HepG2 (cell line): Measurements from ENCODE around the gene ZSCAN31. TPM values are rescaled to one million over a fixed set of nuclear protein-coding genes. Genes with fewer than 3 reads are reported as not detected.

Experiments used
- KDM2A ChIP-seq: sonication (generic); formaldehyde crosslinking; IDR thresholded peaks from 2 replicates; pipeline ENCODE4 v1.4.0; 2020; ENCODE audit warnings: low read depth, missing genetic modification reagents, borderline replicate concordance
- KDM4B ChIP-seq: sonication (generic); formaldehyde crosslinking; IDR thresholded peaks from 2 replicates; pipeline ENCODE4 v1.4.0; 2020; ENCODE audit warnings: missing genetic modification reagents
- KDM5B ChIP-seq: sonication (generic); formaldehyde crosslinking; IDR thresholded peaks from 2 replicates; pipeline ENCODE4 v1.4.0; 2020; ENCODE audit warnings: missing genetic modification reagents, mild to moderate bottlenecking, borderline replicate concordance
- MIER3 ChIP-seq: IDR thresholded peaks from 2 replicates; pipeline ENCODE4 v1.6.1; 2016; ENCODE audit warnings: missing compliant biosample characterization, borderline replicate concordance
- NKX3-1 ChIP-seq: sonication (generic); formaldehyde crosslinking; IDR thresholded peaks from 2 replicates; pipeline ENCODE4 v1.5.0; 2020; ENCODE audit warnings: missing genetic modification reagents
- SYNCRIP ChIP-seq: fragments of 200-400 bp; formaldehyde crosslinking; IDR thresholded peaks from 2 replicates; pipeline ENCODE4 v1.6.1; 2018; ENCODE audit warnings: mild to moderate bottlenecking, low read depth, low read length; ENCODE audit not compliant: insufficient read depth
- ZNF124 ChIP-seq: sonication (generic); formaldehyde crosslinking; IDR thresholded peaks from 2 replicates; pipeline ENCODE4 v1.4.0; 2020; ENCODE audit warnings: missing genetic modification reagents
- ZNF230 ChIP-seq: sonication (generic); formaldehyde crosslinking; IDR thresholded peaks from 2 replicates; pipeline ENCODE4 v1.4.0; 2020; ENCODE audit warnings: mild to moderate bottlenecking, missing genetic modification reagents
- ZNF33B ChIP-seq: sonication (generic); formaldehyde crosslinking; IDR thresholded peaks from 2 replicates; pipeline ENCODE4 v1.5.1; 2020; ENCODE audit warnings: mild to moderate bottlenecking, missing genetic modification reagents
- ZNF34 ChIP-seq: sonication (generic); formaldehyde crosslinking; IDR thresholded peaks from 2 replicates; pipeline ENCODE4 v1.4.0; 2020; ENCODE audit warnings: mild to moderate bottlenecking, missing genetic modification reagents, borderline replicate concordance
- ZNF614 ChIP-seq: IDR thresholded peaks from 2 replicates; pipeline ENCODE4 v1.6.1; 2018; ENCODE audit warnings: missing biosample characterization, missing genetic modification reagents, inconsistent platforms, borderline replicate concordance
- polyA plus RNA-seq, 8 experiments: library from polyadenylated mRNA; depleted of rRNA in 3 of 8; stranded (reverse) in 7 of 8; unstranded in 1 of 8; fragments of >200 nt; fragmentation: Illumina TruSeq in 4 of 8; extraction: Trizol in 4 of 8; gene quantifications; 2 replicates each; pipeline versions ENCODE4 v1.2.1 to v1.2.3, GENCODE V29; 2011 to 2016; ENCODE audit warnings: low read depth in 4 of 8, missing spikeins in 1 of 8, mixed read lengths in 1 of 8; ENCODE audit not compliant: insufficient read depth in 1 of 8
- total RNA-seq, 5 experiments: library from RNA; depleted of rRNA; stranded (reverse); fragments of >200 nt; fragmentation: Illumina TruSeq; extraction: Trizol; gene quantifications; 2 replicates each; pipeline ENCODE4 v1.2.3, GENCODE V29; 2016; ENCODE audit warnings: low read depth in 1 of 5
- TF ChIP-seq, protein P1 (sequence below): IDR thresholded peaks from 2 replicates; pipeline ENCODE4 v1.6.1; 2016; ENCODE audit warnings: low read depth, missing genetic modification reagents, missing compliant biosample characterization
- TF ChIP-seq, protein P2 (sequence below): IDR thresholded peaks from 2 replicates; pipeline ENCODE4 v1.6.1; 2016
- TF ChIP-seq, protein P3 (sequence below): sonication (generic); formaldehyde crosslinking; IDR thresholded peaks from 2 replicates; pipeline ENCODE4 v1.4.0; 2020; ENCODE audit warnings: missing genetic modification reagents, borderline replicate concordance

ZSCAN31 gene
- total and polyA plus RNA-seq, 2 of the 13 experiments (the other 11 are each of a cell fraction or from before 2014, with no cell fraction given) = 5.3 to 6.2 TPM

GRCh38 chr6:28323813-28324424, 12.0 kb downstream of the ZSCAN31 start (continued):
- TF ChIP-seq, protein P1, sequence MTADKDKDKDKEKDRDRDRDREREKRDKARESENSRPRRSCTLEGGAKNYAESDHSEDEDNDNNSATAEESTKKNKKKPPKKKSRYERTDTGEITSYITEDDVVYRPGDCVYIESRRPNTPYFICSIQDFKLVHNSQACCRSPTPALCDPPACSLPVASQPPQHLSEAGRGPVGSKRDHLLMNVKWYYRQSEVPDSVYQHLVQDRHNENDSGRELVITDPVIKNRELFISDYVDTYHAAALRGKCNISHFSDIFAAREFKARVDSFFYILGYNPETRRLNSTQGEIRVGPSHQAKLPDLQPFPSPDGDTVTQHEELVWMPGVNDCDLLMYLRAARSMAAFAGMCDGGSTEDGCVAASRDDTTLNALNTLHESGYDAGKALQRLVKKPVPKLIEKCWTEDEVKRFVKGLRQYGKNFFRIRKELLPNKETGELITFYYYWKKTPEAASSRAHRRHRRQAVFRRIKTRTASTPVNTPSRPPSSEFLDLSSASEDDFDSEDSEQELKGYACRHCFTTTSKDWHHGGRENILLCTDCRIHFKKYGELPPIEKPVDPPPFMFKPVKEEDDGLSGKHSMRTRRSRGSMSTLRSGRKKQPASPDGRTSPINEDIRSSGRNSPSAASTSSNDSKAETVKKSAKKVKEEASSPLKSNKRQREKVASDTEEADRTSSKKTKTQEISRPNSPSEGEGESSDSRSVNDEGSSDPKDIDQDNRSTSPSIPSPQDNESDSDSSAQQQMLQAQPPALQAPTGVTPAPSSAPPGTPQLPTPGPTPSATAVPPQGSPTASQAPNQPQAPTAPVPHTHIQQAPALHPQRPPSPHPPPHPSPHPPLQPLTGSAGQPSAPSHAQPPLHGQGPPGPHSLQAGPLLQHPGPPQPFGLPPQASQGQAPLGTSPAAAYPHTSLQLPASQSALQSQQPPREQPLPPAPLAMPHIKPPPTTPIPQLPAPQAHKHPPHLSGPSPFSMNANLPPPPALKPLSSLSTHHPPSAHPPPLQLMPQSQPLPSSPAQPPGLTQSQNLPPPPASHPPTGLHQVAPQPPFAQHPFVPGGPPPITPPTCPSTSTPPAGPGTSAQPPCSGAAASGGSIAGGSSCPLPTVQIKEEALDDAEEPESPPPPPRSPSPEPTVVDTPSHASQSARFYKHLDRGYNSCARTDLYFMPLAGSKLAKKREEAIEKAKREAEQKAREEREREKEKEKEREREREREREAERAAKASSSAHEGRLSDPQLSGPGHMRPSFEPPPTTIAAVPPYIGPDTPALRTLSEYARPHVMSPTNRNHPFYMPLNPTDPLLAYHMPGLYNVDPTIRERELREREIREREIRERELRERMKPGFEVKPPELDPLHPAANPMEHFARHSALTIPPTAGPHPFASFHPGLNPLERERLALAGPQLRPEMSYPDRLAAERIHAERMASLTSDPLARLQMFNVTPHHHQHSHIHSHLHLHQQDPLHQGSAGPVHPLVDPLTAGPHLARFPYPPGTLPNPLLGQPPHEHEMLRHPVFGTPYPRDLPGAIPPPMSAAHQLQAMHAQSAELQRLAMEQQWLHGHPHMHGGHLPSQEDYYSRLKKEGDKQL = no peak
- TF ChIP-seq SYNCRIP = no peak
- peak; percentile 83 for TF ChIP-seq ZNF230 (CRISPR knock-in tag)
- no peak for TF ChIP-seq ZNF34 (CRISPR knock-in tag)
- TF ChIP-seq KDM2A (CRISPR knock-in tag) = 0 out of 2 replicates have a peak, but pooled peaks have one; percentile 48
- TF ChIP-seq KDM4B (CRISPR knock-in tag) = 0 out of 2 replicates have a peak, but pooled peaks have one; percentile 8
- TF ChIP-seq, protein P2, sequence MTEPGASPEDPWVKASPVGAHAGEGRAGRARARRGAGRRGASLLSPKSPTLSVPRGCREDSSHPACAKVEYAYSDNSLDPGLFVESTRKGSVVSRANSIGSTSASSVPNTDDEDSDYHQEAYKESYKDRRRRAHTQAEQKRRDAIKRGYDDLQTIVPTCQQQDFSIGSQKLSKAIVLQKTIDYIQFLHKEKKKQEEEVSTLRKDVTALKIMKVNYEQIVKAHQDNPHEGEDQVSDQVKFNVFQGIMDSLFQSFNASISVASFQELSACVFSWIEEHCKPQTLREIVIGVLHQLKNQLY = no peak
- TF ChIP-seq ZNF614 = peak; percentile 63
- 0 out of 2 replicates have a peak, but pooled peaks have one; percentile 18 for TF ChIP-seq ZNF124 (CRISPR knock-in tag)
- 0 out of 2 replicates have a peak, but pooled peaks have one; percentile 59 for TF ChIP-seq NKX3-1 (CRISPR knock-in tag)
- TF ChIP-seq KDM5B (CRISPR knock-in tag) = no peak
- TF ChIP-seq ZNF33B (CRISPR knock-in tag) = 0 out of 2 replicates have a peak, but pooled peaks have one; percentile 22
- TF ChIP-seq MIER3 (CRISPR knock-in tag) = peak; percentile 25; the same call in 1 of the 2 replicates
- TF ChIP-seq, protein P3, sequence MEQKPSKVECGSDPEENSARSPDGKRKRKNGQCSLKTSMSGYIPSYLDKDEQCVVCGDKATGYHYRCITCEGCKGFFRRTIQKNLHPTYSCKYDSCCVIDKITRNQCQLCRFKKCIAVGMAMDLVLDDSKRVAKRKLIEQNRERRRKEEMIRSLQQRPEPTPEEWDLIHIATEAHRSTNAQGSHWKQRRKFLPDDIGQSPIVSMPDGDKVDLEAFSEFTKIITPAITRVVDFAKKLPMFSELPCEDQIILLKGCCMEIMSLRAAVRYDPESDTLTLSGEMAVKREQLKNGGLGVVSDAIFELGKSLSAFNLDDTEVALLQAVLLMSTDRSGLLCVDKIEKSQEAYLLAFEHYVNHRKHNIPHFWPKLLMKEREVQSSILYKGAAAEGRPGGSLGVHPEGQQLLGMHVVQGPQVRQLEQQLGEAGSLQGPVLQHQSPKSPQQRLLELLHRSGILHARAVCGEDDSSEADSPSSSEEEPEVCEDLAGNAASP (CRISPR knock-in tag) = peak; percentile 71
